NCI-H748 treated with DMSO at 0.1 percent for 48 hours (cell line): ENCODE data around the gene PDE4DIP.
"Not testable (repeated sequence)": the region's sequence is repeated elsewhere in the genome, so short reads cannot be mapped to it uniquely, and the experiment has no call there.

ENCODE experiments used
- DNase-seq: peaks from one replicate; lab custom pipeline; 2025; lab: John Stamatoyannopoulos, UW

The PDE4DIP gene

GRCh38 chr1:148975866-148976537, 131.8 kb downstream of the PDE4DIP start:
- DNase-seq, result not testable (repeated sequence)

- not testable (repeated sequence) for DNase-seq
Measured at GRCh38 chr1:148977785-148978184, 133.6 kb downstream of the PDE4DIP start.

GRCh38 chr1:148989378-148989777, 145.2 kb downstream of the PDE4DIP start:
- not testable (repeated sequence) for DNase-seq

GRCh38 chr1:148990233-148990788, 146.1 kb downstream of the PDE4DIP start:
- DNase-seq, result not testable (repeated sequence)

GRCh38 chr1:148991818-148992217, 147.6 kb downstream of the PDE4DIP start:
- not testable (repeated sequence) for DNase-seq

GRCh38 chr1:148992364-148992763, 148.1 kb downstream of the PDE4DIP start:
- not testable (repeated sequence) for DNase-seq

GRCh38 chr1:148996449-148997224, 152.4 kb downstream of the PDE4DIP start:
- DNase-seq, result not testable (repeated sequence)

GRCh38 chr1:148997405-148997804, 153.2 kb downstream of the PDE4DIP start:
- DNase-seq, result not testable (repeated sequence)

GRCh38 chr1:149002664-149003063, 158.4 kb downstream of the PDE4DIP start:
- DNase-seq, result not testable (repeated sequence)

- not testable (repeated sequence) for DNase-seq
Measured at GRCh38 chr1:149008326-149008725, 164.1 kb downstream of the PDE4DIP start.

GRCh38 chr1:149008769-149009168, 164.5 kb downstream of the PDE4DIP start:
- DNase-seq, result not testable (repeated sequence)

GRCh38 chr1:149009761-149010160, 165.5 kb downstream of the PDE4DIP start:
- DNase-seq, result not testable (repeated sequence)

GRCh38 chr1:149012599-149012998, 168.4 kb downstream of the PDE4DIP start:
- not testable (repeated sequence) for DNase-seq

GRCh38 chr1:149013513-149013912, 169.3 kb downstream of the PDE4DIP start:
- not testable (repeated sequence) for DNase-seq

- DNase-seq, result not testable (repeated sequence)
Measured at GRCh38 chr1:149015522-149015921, 171.3 kb downstream of the PDE4DIP start.

- DNase-seq, result not testable (repeated sequence)
Measured at GRCh38 chr1:149016626-149017025, 172.4 kb downstream of the PDE4DIP start.

GRCh38 chr1:149018577-149018976, 174.3 kb downstream of the PDE4DIP start:
- not testable (repeated sequence) for DNase-seq

GRCh38 chr1:149024327-149024726, 180.1 kb downstream of the PDE4DIP start:
- DNase-seq, result not testable (repeated sequence)

GRCh38 chr1:149033916-149034315, 189.7 kb downstream of the PDE4DIP start:
- DNase-seq, result not testable (repeated sequence)

GRCh38 chr1:149043056-149043455, 198.8 kb downstream of the PDE4DIP start:
- DNase-seq, result not testable (repeated sequence)

- not testable (repeated sequence) for DNase-seq
Measured at GRCh38 chr1:149064611-149065010, 220.4 kb downstream of the PDE4DIP start.

GRCh38 chr1:149075505-149076127, 231.4 kb downstream of the PDE4DIP start:
- not testable (repeated sequence) for DNase-seq
